IMR-90 (cell line): ENCODE results near the gene FBXL7. TPM values are rescaled to one million over a fixed set of nuclear protein-coding genes. Genes with fewer than 3 reads are reported as not detected.

Experiments used
- ATAC-seq: fragments of 200-7000 bp; cut with Tn5 transposase; 2 replicates; pipeline ENCODE4 v1.9.1; 2020; ENCODE audit warnings: low read depth, mild to moderate bottlenecking, moderate library complexity
- BruUV-seq: library from RNA; stranded (reverse); fragments of 400-500 nt; replicated peaks from 2 replicates; lab custom pipeline; 2021; lab: Mats Ljungman, UMichigan
- CTCF ChIA-PET: fragments of 300-600 bp; formaldehyde crosslinking; extraction: SDS; loops from one replicate; lab custom pipeline; 2021; ENCODE audit warnings: antibody characterized with exemption; lab: Yijun Ruan, JAX
- POLR2A ChIA-PET: fragments of 300-600 bp; sonication (Branson Sonifier 250); formaldehyde crosslinking; loops from one replicate; lab custom pipeline; 2022; ENCODE audit warnings: antibody characterized with exemption; ENCODE audit not compliant: unreplicated experiment; lab: Charles Lee
- DNase-seq: peaks from one replicate; pipeline ENCODE4 v3.0.0; 2013
- H2AFZ ChIP-seq: replicated peaks from 2 replicates; pipeline ENCODE3; 2013; ENCODE audit warnings: low read length, mild to moderate bottlenecking; ENCODE audit not compliant: poor library complexity
- H2AK5ac ChIP-seq: 2 replicates; pipeline ENCODE4 v1.6.1; 2013; ENCODE audit warnings: low read depth, low read length, inconsistent platforms
- H2AK9ac ChIP-seq: replicated peaks from 2 replicates; pipeline ENCODE3; 2013; ENCODE audit warnings: mild to moderate bottlenecking, low read depth, low read length, moderate library complexity; ENCODE audit not compliant: poor library complexity
- H2BK120ac ChIP-seq: 2 replicates; pipeline ENCODE4 v1.6.1; 2013; ENCODE audit warnings: low read depth, low read length, inconsistent platforms
- H2BK15ac ChIP-seq: 3 replicates; pipeline ENCODE4 v1.6.1; 2013; ENCODE audit warnings: low read depth, low read length, inconsistent platforms
- H2BK20ac ChIP-seq: 2 replicates; pipeline ENCODE4 v1.6.1; 2013; ENCODE audit warnings: low read depth, mild to moderate bottlenecking, inconsistent platforms, low read length, moderate library complexity
- H2BK5ac ChIP-seq: 2 replicates; pipeline ENCODE4 v1.6.1; 2013; ENCODE audit warnings: mild to moderate bottlenecking, low read depth, low read length, inconsistent platforms; ENCODE audit not compliant: poor library complexity, severe bottlenecking
- H3K14ac ChIP-seq: replicated peaks from 2 replicates; pipeline ENCODE4 v1.6.1; 2013; ENCODE audit warnings: low read depth, low read length, inconsistent platforms
- H3K18ac ChIP-seq: 2 replicates; pipeline ENCODE4 v1.6.1; 2013; ENCODE audit warnings: low read depth, low read length, control low read depth
- H3K23ac ChIP-seq: 2 replicates; pipeline ENCODE4 v1.6.1; 2013; ENCODE audit warnings: low read depth, low read length, inconsistent platforms
- H3K27ac ChIP-seq: 2 replicates; pipeline ENCODE4 v1.5.1; 2013; ENCODE audit warnings: mild to moderate bottlenecking, control low read depth, low read length; ENCODE audit not compliant: insufficient read depth
- H3K27me3 ChIP-seq: 2 replicates; pipeline ENCODE4 v1.6.1; 2013; ENCODE audit warnings: low read length; ENCODE audit not compliant: control insufficient read depth, insufficient read depth
- H3K36me3 ChIP-seq: 2 replicates; pipeline ENCODE4 v1.6.1; 2013; ENCODE audit warnings: low read length, mixed read lengths; ENCODE audit not compliant: control insufficient read depth, insufficient read depth
- H3K4ac ChIP-seq: 2 replicates; pipeline ENCODE4 v1.6.1; 2013; ENCODE audit warnings: low read depth, low read length, inconsistent platforms
- H3K4me1 ChIP-seq: 2 replicates; pipeline ENCODE4 v1.6.1; 2013; ENCODE audit warnings: low read length, mixed read lengths; ENCODE audit not compliant: control insufficient read depth, insufficient read depth
- H3K4me2 ChIP-seq: 2 replicates; pipeline ENCODE4 v1.6.1; 2013; ENCODE audit warnings: low read depth, mild to moderate bottlenecking, control low read depth, low read length, moderate library complexity
- H3K4me3 ChIP-seq: 2 replicates; pipeline ENCODE4 v1.5.1; 2013; ENCODE audit warnings: low read depth, mild to moderate bottlenecking, control low read depth, low read length, moderate library complexity; ENCODE audit not compliant: insufficient read depth
- H3K56ac ChIP-seq: 2 replicates; pipeline ENCODE4 v1.6.1; 2013; ENCODE audit warnings: low read length, inconsistent platforms; ENCODE audit not compliant: insufficient read depth; ENCODE audit errors: extremely low read depth
- H3K79me1 ChIP-seq, 2 experiments: 2 replicates each; pipeline ENCODE4 v1.6.1; 2013; ENCODE audit warnings: low read length in 2 of 2, inconsistent platforms in 1 of 2, low read depth in 1 of 2
- H3K9ac ChIP-seq: 2 replicates; pipeline ENCODE4 v1.6.1; 2013; ENCODE audit warnings: low read depth, low read length, control low read depth
- H3K9me1 ChIP-seq: 2 replicates; pipeline ENCODE4 v1.6.1; 2013; ENCODE audit warnings: low read length, inconsistent platforms; ENCODE audit not compliant: insufficient read depth
- H3K9me3 ChIP-seq: 2 replicates; pipeline ENCODE4 v1.6.1; 2013; ENCODE audit warnings: low read length; ENCODE audit not compliant: control insufficient read depth, insufficient read depth
- H4K20me1 ChIP-seq: 2 replicates; pipeline ENCODE4 v1.6.1; 2013; ENCODE audit warnings: low read length, inconsistent platforms; ENCODE audit not compliant: insufficient read depth
- H4K5ac ChIP-seq: 2 replicates; pipeline ENCODE4 v1.6.1; 2013; ENCODE audit warnings: mild to moderate bottlenecking, low read depth, low read length, control low read depth
- H4K8ac ChIP-seq, 2 experiments: 2 replicates each; pipeline ENCODE4 v1.6.1; 2013; ENCODE audit warnings: low read depth in 2 of 2, low read length in 2 of 2, control low read depth in 1 of 2, inconsistent platforms in 1 of 2
- H4K91ac ChIP-seq: 2 replicates; pipeline ENCODE4 v1.6.1; 2013; ENCODE audit warnings: low read depth, low read length, inconsistent platforms; ENCODE audit not compliant: insufficient read depth
- BHLHE40 ChIP-seq: fragments of 150-350 bp; IDR thresholded peaks from 2 replicates; pipeline ENCODE4 v1.6.1; 2016; ENCODE audit warnings: mild to moderate bottlenecking, low read depth, low read length
- CEBPB ChIP-seq: IDR thresholded peaks from 2 replicates; pipeline ENCODE4 v1.6.1; 2012; ENCODE audit warnings: low read depth, low read length, improper control_type of control experiment
- CHD1 ChIP-seq: IDR thresholded peaks from 2 replicates; pipeline ENCODE4 v1.6.1; 2012; ENCODE audit warnings: low read depth, low read length, improper control_type of control experiment
- ELK1 ChIP-seq: fragments of 150-350 bp; IDR thresholded peaks from 2 replicates; pipeline ENCODE4 v1.6.1; 2016; ENCODE audit warnings: low read depth, mild to moderate bottlenecking, low read length, moderate library complexity, borderline replicate concordance
- FOS ChIP-seq: fragments of 150-350 bp; IDR thresholded peaks from 2 replicates; pipeline ENCODE4 v1.6.1; 2016; ENCODE audit warnings: low read depth, low read length
- MAFK ChIP-seq: IDR thresholded peaks from 2 replicates; pipeline ENCODE4 v1.6.1; 2012; ENCODE audit warnings: low read depth, low read length, improper control_type of control experiment
- MAZ ChIP-seq: IDR thresholded peaks from 2 replicates; pipeline ENCODE4 v1.6.1; 2012; ENCODE audit warnings: low read depth, mild to moderate bottlenecking, low read length, improper control_type of control experiment, moderate library complexity, borderline replicate concordance
- MXI1 ChIP-seq: IDR thresholded peaks from 2 replicates; pipeline ENCODE4 v1.6.1; 2012; ENCODE audit warnings: low read depth, mild to moderate bottlenecking, low read length, moderate library complexity, borderline replicate concordance
- NFE2L2 ChIP-seq: fragments of 150-350 bp; IDR thresholded peaks from 2 replicates; pipeline ENCODE4 v1.6.1; 2016; ENCODE audit warnings: low read depth, mild to moderate bottlenecking, low read length
- POLR2A ChIP-seq: IDR thresholded peaks from 2 replicates; pipeline ENCODE4 v1.6.1; 2012; ENCODE audit warnings: mild to moderate bottlenecking, low read depth, low read length
- RAD21 ChIP-seq: IDR thresholded peaks from 2 replicates; pipeline ENCODE4 v1.6.1; 2012; ENCODE audit warnings: low read length, improper control_type of control experiment
- RCOR1 ChIP-seq: IDR thresholded peaks from 2 replicates; pipeline ENCODE4 v1.6.1; 2012; ENCODE audit warnings: mild to moderate bottlenecking, low read length, improper control_type of control experiment; ENCODE audit not compliant: insufficient replicate concordance
- RFX5 ChIP-seq: IDR thresholded peaks from 2 replicates; pipeline ENCODE4 v1.8.0; 2012; ENCODE audit warnings: low read depth, mild to moderate bottlenecking, low read length, moderate library complexity
- SMC3 ChIP-seq: fragments of 150-350 bp; IDR thresholded peaks from 2 replicates; pipeline ENCODE4 v1.6.1; 2016; ENCODE audit warnings: low read depth, mild to moderate bottlenecking, antibody characterized with exemption, low read length, moderate library complexity
- WGBS, 2 experiments: methylation state at CpG; one replicate each; pipeline versions ENCODE4 v1.1.5 to v1.1.7; 2013; ENCODE audit warnings: missing lambda C conversion rate in 2 of 2; ENCODE audit not compliant: insufficient read length in 1 of 2; ENCODE audit errors: extremely low coverage in 2 of 2; 5-methylcytosine and 5-hydroxymethylcytosine counted together
- dilution Hi-C: fragments of 300-500 bp; cut with HindIII; formaldehyde crosslinking; loops from one replicate; pipeline ENCODE4 v1.14.3; 2018; ENCODE audit warnings: low sequenced_read_pairs; ENCODE audit not compliant: unreplicated experiment
- in situ Hi-C: fragments of 300-500 bp; cut with MboI; formaldehyde crosslinking; loops from 3 replicates; pipeline ENCODE4 v1.14.3; 2019; ENCODE audit warnings: low sequenced_read_pairs, inconsistent platforms, mixed read lengths
- intact Hi-C: fragments of 100-400 bp; cut with micrococcal nuclease; formaldehyde crosslinking; loops from 2 replicates; pipeline ENCODE4 v1.10.0; 2022
- polyA plus RNA-seq, 3 experiments: library from polyadenylated mRNA; depleted of rRNA; stranded (reverse); fragments of >200 nt; gene quantifications; 2 replicates each; pipeline ENCODE4 v1.2.3, GENCODE V29; 2012; ENCODE audit warnings: low replicate concordance in 1 of 3
- total RNA-seq: library from RNA; depleted of rRNA; stranded (reverse); fragments of >200 nt; gene quantifications from 2 replicates; pipeline ENCODE4 v1.2.3, GENCODE V29; 2012
- TF ChIP-seq, protein P1 (sequence below): conservative IDR thresholded peaks from 2 replicates; pipeline ENCODE4 v1.5.1; 2012; ENCODE audit warnings: mild to moderate bottlenecking, low read depth, low read length, improper control_type of control experiment

The FBXL7 gene
- total and polyA plus RNA-seq, 2 of the 4 experiments (the other 2 are of a cell fraction) = 4.1 to 10.2 TPM

DNA sequence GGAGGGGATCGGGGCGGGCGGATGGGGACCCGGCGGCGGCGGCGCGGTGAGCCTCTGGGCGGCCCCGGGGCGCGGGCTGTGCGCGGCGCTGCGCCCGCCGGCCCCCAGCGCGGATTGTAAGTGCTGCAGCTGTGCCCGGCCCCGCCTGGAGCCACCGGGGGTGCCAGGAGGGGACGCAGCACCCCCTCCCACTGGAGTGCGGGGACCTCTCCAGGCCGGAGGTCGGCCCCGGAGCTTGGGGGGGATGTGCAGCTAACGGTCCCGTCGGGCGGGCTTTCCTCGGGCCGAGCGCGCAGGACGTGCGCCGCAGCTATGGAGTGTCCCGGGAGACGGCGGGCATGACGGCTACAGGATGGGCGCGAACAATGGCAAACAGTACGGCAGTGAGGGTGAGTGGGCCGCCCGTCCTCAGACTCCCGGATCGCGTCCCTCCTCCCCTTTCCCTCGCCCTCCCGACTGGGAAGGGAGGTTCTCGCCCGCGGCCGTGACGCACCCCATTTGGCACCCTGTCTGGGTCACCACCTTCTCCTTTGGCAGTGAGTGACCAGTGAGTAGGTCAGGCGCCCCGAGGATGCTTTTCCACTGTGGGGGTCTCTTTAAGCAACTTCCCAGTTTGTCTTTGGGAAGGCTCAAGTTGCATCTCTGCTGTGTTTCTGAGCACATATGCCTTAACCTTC lies 483 bp downstream of the FBXL7 start:
- Histone ChIP-seq H3K9me3 (no peaks in the 10 kb centered on the region), H3K56ac (no peak overlapping the region), H3K9ac (peak overlapping the region; percentile 46), H3K79me1 (peaks cover 4 to 39% of the 10 kb centered on the region in 2 experiments), H4K8ac (peak overlapping the region in 1 of 2 experiments; percentile 4; a peak in 1 of 4 replicates), H3K27ac (peak overlapping the region; percentile 34), H3K4me3 (peak overlapping the region; percentile 97), H3K36me3 (no peaks in the 10 kb centered on the region), H2AK9ac (peak overlapping the region; percentile 79), H4K5ac (no peak overlapping the region), H2BK20ac (no peak overlapping the region; the same call in 1 of the 2 replicates), H3K14ac (peak overlapping the region; percentile 53; the same call in 1 of the 2 replicates), H4K91ac (no peak overlapping the region; the same call in 1 of the 2 replicates), H2BK15ac (no peak overlapping the region), H3K23ac (peak overlapping the region; percentile 92), H3K4me1 (peaks cover 2% of the 10 kb centered on the region; the same call in 1 of the 2 replicates), H2AK5ac (no peak overlapping the region), H3K27me3 (peaks cover 5% of the 10 kb centered on the region), H3K9me1 (peaks cover 3% of the 10 kb centered on the region; the same call in 1 of the 2 replicates), H3K18ac (no peak overlapping the region), H4K20me1 (no peaks in the 10 kb centered on the region), H2AFZ (peak overlapping the region; percentile 90), H2BK120ac (peak overlapping the region; percentile 9; the same call in 1 of the 2 replicates), H3K4me2 (peak overlapping the region; percentile 90), H2BK5ac (peak overlapping the region; percentile 57), H3K4ac (peak overlapping the region; percentile 60)
- ATAC-seq (peak; percentile 68), DNase-seq (peak; percentile 25)
- in situ Hi-C loops = loop anchor here (25.0 kb wide), 1 partner anchor 788 kb away; no protein-coding TSS in a partner anchor
- intact Hi-C loops = loop anchor here (1.0 to 5.0 kb wide), 6 partner anchors 202 to 494 kb away; no protein-coding TSS in a partner anchor
- dilution Hi-C loops = no loop called here
- 0% methylated on average over 22 of the region's 61 CpGs; no CpG with 5 or more reads in 1 of the 2 experiments for WGBS, 2 experiments
- no TSS peak for BruUV-seq
- POLR2A ChIA-PET = no interaction called here
- CTCF ChIA-PET = interaction anchor here (1.4 to 1.5 kb wide), 2 partner anchors 28 to 333 kb away, joined by 3 read pairs; no protein-coding TSS in a partner anchor
- TF ChIP-seq RAD21 (no peak), FOS (no peak), RFX5 (no peak), RCOR1 (no peak), CHD1 (no peak), CEBPB (no peak), SMC3 (no peak), MXI1 (no peak), MAZ (no peak), ELK1 (no peak), MAFK (no peak), POLR2A (no peak), NFE2L2 (no peak), BHLHE40 (no peak)
- TF ChIP-seq, protein P1, sequence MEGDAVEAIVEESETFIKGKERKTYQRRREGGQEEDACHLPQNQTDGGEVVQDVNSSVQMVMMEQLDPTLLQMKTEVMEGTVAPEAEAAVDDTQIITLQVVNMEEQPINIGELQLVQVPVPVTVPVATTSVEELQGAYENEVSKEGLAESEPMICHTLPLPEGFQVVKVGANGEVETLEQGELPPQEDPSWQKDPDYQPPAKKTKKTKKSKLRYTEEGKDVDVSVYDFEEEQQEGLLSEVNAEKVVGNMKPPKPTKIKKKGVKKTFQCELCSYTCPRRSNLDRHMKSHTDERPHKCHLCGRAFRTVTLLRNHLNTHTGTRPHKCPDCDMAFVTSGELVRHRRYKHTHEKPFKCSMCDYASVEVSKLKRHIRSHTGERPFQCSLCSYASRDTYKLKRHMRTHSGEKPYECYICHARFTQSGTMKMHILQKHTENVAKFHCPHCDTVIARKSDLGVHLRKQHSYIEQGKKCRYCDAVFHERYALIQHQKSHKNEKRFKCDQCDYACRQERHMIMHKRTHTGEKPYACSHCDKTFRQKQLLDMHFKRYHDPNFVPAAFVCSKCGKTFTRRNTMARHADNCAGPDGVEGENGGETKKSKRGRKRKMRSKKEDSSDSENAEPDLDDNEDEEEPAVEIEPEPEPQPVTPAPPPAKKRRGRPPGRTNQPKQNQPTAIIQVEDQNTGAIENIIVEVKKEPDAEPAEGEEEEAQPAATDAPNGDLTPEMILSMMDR = no peak
